ENCODE data around the gene PDGFB.
"Not testable (repeated sequence)": the region's sequence is repeated elsewhere in the genome, so short reads cannot be mapped to it uniquely, and the experiment has no call there.

Gene PDGFB

DNA sequence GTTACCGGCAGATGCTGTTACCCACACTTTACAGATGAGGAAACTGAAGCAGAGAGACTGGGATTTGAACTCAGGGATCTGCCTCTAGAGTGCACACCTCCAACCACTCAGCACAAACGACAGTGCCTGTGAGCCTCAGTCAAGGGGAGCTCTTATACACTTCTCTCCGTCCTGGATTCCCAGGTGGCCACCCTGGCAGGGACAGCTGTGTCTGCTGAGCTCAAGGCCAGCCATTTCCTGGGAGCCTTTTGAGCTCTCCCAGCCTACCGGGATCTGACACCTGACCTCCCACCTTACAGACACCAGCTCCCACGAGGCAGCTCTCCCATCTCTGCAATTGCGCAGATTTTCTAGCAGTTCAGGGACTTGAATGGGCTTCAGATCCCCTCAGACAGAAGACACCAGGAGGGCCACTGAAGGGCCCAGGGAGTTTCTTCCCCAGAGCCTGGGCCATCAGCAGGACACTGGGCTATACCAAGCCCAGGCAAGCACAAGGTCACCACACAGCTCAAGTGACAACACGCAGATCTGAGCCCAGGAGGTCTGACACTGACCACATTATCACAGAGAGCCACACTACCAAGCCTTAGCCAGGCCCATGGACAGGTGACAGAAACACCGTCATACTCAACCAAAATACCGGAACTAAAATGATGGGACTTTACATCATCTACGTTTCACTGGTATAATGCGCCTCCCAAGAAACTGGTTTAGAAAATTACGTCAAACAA, 17.1 kb downstream of the PDGFB start:
- DNase-seq (ENCODE audit: low read depth in 3 of 3), result no peak

DNA sequence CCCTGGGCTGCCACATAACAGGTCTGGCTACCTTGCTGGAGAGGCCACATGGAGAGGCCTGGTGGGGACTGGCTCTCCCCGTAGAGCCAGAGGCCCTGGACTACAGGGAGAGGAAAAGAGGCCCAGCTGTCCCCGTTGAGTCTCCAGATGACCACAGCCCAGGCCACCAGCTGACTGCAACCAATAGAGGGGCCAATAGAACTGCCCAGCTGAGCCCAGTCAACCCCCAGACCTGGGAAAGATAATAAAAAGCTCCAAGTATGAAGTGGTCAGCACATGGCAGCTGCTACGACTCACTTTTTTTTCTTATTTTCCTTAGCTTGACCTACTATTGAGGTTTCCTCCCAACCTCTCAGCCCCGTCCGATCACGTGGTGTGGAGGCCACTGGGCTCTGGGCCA, 18.4 kb downstream of the PDGFB start:
- no peak for DNase-seq (ENCODE audit: low read depth in 3 of 3)

DNA sequence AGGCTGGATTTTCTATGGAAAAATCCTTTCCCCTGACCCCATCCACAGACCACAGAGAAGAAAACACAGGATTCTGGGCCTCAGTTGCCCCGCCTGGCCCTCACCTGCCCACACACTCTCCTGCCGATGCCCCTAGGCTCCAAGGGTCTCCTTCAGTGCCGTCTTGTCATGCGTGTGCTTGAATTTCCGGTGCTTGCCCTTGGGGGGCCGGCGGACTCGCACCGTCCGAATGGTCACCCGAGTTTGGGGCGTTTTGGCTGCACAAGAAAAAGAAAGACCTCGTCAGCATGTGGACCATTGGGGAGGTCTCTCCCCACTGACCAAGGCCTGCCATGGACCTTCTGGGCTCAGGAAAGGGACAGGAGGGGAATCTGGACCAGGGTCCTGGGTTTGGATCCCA, 19.2 kb downstream of the PDGFB start:
- no peak for DNase-seq (ENCODE audit: low read depth in 3 of 3)

DNA sequence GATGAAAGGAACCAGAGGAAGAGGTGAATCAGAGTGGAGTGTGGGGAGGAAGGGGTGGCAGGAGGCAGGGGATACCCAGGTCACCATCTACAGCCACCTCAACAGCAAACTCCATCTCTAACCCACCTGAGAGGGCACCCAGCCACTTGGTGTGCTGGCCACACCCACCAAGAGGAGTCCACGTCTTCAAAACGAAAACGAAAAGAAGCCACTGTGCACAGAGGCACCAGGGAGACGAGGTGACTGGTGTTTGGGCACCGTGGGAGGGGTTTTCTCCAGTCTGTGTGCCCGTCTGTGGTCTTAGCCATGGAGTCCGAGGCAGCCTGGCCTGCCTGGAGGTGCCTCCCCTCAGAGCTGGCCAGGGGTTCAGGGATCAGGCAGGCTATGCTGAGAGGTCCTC, 20.2 kb downstream of the PDGFB start:
- no peak for DNase-seq (ENCODE audit: low read depth in 3 of 3)

DNA sequence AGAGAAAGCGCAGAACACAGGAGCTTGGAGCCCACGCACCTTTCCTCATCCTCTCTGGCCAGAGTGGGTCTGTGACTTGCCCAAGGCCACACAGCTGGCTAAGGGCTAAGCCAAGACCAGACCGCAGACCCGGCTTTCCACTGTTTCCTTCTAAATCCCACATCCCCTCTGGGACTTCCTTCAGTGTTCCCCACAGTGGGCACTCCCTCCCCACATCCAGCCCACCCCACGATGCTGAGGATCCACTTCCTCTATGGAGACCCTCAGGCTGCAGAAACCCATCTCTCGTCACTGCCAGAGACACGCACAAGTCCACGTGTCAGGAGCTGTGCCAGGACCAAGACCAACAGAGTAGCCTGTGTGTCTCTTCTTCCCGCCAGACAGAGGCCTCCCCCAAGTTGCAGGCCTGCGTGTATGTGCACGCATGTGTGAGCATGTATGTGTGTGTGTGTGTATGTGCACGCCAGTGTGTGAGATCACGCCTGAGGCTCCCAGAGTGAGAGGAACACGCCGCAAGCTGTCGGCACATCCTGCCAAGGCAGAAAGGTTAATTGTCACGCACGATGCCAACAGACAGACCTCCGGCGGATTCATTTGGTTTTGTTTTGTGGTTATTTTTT, 21.6 kb downstream of the PDGFB start:
- no peak for DNase-seq (ENCODE audit: low read depth in 3 of 3)

DNA sequence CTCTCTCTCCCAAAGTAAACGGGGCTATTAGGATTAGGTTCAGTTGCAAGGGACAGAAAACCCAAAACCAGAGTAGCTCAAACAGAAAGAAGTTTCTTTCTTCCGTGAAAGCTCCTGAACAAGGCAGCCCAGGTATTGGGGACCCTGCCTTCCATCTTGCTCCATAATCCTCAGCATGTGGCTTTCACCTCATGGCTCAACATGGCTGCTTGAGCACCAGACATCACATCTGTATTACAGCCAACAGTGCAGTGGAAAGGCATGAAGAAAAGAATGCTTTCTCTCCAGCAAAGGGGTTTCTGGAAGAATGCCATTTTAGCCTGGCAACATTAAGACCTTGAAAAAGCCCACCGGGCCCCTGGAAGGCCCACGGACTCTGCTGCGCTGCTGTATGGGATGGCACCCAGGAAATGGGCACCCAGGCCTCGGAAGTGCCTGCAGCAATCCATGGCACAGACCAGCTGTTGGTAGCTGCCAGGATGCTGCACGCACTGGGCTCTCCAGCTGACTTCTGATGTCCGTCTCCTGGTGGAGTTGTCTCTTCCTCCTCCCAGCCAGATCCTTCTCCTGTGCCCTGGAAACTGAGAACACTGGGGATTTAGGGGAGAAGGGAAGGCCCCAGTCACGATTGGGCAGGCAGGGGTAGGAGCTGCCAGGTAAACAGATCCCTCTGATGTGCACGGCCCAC, 22.6 kb downstream of the PDGFB start:
- no peak for DNase-seq (ENCODE audit: low read depth in 3 of 3)

DNA sequence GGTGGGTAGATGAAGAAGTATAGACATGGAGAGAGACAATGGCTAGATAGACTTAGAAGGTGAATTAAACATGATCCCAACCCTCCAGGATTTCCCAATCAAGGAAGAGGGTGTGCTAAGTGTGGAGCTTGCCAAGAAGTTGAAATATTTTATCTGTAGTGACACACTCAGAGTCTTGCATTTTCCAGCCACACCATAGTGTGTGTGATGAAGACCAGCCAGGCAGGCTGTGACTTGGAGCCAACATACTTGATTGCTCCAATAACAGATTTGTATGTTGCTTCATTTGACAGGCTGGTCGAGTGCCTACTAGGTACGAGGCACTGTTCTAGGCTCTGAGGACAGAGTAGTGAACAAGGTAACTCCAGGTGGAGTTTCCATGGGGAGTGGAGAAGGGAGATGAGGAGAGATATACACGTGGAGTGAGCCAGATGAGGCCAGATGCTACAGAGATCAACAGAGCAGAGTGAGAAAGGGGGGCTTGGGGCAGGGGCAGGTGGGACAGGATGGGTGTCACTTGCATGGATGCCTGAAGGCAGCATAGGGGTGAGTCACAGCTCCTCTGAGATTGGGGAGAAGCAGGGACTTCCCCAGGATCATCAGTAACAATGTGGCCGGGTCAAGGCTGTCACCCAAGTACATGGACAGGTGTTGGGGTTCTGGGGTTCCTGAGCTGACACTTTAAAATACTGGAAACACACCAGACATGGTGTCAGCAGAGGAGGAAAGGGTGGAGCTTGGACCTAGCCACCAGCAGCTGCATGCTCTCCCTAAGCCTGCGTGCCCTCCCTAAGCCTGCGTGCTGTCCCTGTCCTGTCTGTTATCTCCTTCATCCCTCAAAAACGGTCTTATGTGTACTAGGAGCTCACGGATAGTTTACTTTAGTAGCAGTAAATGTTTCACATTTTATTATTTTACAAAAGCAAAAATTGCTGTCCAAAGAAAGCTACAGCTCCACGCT, 23.6 kb downstream of the PDGFB start:
- no peak for DNase-seq (ENCODE audit: low read depth in 3 of 3)

DNA sequence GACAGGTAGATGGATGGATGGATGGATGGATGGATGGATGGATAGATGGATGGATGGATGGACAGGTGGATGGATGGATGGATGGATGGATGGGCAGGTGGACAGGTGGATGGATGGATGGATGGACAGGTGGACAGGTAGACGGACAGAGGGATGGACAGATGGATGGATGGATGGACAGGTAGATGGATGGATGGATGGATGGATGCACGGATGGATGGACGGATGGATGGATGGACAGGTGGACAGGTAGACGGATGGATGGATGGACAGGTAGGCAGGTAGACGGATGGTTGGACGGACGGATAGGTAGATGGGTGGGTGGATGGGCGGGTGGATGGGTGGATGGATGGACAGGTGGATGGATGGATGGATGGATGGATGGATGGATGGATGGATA, 24.3 kb downstream of the PDGFB start:
- DNase-seq (ENCODE audit: low read depth in 3 of 3), result no peak

DNA sequence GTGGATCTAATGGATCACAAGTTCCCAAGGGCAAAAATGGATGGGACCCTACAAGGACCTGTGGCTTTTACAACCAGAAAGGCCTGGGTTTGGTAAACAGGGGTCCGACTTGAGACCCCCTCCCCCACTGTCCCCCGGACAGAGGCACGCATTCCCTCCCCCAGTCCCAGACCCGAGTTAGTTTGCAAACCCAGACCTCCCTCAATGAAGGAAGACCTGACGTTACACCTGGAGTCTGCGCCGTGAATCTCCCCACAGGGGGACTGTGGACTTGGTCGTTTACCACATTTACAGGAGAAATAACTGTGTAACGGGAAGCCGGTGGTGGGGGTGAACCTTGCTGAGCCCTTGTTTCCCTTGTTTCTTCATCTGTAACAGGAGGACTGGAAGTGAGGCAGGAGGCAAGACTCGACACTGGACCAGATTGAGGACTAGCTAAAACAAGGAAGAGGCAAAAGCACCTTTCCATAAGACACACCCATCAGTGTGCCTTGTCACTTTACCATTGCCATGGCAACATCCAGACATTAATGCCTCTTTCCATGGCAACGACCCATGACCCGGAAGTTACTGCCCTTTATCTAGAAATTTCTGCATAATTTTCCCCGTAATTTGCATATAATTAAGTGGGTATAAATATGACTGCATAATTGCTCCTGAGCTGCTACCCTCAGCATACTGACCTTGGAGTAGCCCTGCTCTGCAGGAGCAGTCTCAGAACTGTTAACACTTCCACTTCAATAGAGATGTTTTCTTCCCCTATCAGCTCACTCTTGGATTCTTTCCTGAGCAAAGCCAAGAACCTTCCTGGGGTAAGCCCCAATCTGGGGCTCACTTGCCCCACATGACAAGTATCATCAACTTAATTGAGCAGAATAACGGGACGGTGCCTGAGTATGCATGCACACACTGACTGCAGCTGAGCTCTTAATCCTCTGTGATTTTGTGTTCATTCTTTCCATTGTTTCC, 25.4 kb downstream of the PDGFB start:
- no peak for DNase-seq (ENCODE audit: low read depth in 3 of 3)

DNA sequence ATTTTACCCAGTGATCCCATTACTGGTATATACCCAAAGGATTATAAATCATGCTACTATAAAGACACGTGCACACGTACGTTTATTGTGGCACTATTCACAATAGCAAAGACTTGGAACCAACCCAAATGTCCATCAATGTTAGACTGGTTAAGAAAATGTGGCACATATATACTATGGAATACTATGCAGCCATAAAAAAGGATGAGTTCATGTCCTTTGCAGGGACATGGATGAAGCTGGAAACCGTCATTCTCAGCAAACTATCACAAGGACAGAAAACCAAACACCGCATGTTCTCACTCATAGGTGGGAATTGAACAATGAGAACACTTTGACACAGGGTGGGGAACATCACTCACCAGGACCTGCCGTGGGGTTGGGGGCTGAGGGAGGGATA, 26.4 kb downstream of the PDGFB start:
- not testable (repeated sequence) for DNase-seq (ENCODE audit: low read depth in 3 of 3)

DNA sequence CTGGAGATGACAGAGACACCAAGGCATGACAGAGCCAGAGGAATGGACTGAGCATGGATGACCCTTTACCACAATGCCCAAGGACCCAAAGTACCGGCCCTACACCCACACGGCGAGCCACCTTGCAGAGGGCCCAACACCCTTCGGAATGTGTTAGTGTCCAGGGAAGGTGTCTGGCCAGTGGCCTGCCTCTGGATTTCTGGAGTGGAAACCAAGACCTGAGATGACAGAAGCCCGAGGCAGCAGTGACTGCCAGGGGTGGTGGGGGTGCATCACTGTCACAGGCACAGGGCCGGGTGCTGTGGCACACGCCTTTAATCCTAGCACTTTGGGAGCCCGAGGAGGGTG, 28.7 kb downstream of the PDGFB start:
- DNase-seq (ENCODE audit: low read depth in 3 of 3), result no peak

DNA sequence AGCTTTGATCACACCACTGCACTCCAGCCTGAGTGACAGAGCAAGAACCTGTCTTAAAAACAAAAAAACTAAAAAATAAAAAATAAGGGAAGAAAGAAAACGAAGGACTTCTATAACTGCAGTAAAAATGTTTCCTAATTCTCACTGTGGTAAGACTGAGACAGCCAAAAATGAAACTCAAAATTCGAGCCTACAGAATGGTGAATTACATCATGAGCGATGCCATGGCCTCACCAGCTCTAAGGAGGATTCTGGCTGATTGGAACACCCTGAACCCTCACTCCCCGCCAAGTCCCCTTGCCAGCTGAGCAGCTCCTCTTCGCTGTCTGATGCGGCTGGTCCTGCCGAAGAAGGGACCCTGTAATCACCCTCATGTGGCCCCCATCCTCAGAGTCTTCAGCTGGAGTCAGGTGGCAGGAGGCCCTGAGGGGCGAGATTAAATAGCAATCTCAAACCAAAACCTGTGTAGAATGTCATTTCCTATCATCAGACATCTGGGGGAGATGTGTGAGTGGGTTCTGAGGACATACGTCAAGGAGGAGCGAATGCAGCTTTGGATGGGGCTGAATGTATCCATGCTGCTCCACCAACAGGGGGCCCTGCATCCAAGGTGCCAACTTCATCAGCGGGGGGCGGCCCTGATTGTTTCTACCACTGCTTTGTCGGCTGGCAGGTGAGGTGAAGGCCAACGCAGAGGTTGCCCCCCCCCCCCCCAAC, 29.2 kb downstream of the PDGFB start:
- no peak for DNase-seq (ENCODE audit: low read depth in 3 of 3)

DNA sequence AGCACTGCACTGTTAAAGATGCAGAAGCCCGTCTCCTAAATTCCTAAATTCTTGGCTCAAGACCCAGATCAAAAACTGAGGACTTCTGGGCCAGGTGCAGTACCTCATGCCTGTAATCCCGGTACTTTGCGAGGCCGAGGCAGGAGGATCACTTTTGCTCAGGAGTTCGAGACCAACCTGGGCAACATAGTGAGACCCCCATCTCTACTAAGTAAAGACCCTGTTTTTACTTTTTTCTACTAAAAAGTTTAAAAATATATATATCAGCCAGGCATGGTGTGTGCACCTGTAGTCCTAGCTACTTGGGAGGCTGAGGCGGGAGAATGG, 29.7 kb downstream of the PDGFB start:
- no peak for DNase-seq (ENCODE audit: low read depth in 3 of 3)

DNA sequence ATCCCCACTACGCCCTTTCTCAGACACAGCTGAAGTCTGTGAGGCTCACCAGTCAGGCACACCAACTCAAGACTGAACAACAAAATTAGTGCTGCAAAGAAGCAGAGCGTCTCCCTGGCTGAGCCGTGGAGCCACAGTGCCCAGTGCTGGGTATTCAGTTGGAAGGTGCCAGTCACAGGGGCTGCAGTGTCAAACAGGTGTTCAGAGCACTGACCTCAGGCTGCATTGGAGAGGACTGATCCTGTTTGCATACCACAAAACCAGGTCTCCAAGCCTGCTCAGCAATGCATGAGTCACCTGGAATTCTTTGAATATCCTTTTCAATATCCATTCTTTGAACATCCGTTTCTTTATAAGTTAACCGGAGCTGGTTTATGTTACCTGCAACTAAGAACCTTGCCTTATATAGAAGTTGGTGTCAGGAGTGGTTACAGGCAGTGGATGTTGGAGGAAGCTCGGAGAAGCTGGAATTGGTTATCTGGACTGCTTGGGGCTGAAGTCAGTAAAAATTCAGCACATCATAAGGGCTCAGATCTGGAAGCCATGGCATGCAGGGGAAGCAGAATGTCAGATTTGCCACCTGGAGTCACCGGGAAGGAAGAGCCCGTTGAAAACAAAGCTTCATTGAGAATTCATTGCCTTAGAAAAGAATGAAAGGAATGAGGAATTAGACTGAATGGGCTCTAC, 30.3 kb downstream of the PDGFB start:
- no peak for DNase-seq (ENCODE audit: low read depth in 3 of 3)

DNA sequence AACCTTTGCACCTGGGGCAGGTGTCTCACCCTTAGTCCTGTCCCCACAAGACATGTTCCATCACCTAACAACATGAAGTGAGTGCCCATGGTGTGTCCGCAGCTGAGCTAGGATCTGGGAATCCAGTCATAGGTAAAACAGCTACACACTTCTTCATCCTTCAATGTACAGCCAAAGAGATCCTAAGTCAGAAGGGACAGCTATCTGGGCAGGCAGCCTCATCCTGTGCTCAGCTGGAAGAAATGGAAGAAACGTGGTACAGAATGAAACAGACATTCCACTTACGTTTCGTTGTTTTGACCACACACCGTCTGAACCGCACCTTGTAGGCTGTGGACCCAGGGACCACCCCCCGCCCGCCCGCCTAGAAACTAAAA, 30.8 kb downstream of the PDGFB start:
- no peak for DNase-seq (ENCODE audit: low read depth in 3 of 3)

DNA sequence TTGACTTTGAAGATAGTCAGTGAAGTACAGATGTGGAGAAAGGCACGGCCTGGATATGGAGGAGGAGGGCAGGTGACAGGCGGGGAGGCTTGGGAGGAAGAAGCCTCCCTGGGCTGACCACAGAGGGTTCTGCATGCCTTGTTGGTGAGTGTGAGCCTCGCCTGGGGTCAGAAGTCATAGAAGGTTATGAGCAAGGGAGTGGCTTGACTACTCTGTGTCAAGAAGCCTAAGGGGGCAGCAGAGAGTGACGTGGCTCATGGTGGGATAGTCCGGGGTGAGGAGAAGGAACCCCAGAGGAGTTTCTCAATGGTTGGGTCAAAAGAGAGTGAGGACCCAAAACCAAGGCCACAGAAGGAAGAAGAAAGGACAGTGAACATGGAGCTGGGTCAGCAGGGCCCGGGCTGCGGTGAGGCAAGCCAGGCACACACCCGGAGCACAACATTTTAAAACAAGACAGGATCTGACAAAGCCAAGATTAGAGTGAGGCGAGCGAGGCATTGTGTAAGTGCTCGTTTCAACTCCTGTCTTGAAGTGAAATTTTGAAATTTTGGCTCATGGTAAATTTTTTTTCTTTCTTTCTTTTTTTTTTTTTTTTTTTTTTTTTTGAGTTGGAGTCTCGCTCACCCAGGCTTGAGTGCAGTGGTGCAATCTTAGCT, 31.9 kb downstream of the PDGFB start:
- DNase-seq (ENCODE audit: low read depth in 3 of 3), result no peak

DNA sequence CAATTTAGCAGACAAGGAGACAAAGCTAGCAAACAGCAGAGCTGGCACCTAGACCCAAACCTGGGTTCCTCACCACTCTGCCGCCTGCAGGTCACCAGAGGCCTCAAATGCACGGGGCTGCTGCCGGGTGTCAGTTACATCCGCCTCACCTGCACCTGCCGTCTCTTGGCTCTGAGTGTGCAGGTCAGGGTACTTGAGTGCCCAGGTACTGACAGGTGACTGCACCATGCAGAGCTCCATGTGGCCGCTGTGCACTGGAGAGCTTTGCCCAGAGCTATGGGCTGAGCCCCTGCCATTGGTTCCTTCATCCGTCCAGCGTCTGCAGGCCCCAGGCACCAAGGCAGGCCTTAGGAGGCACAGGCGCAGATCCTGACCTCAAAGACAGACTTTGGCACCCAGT, 35.0 kb downstream of the PDGFB start:
- DNase-seq (ENCODE audit: low read depth in 3 of 3), result no peak

DNA sequence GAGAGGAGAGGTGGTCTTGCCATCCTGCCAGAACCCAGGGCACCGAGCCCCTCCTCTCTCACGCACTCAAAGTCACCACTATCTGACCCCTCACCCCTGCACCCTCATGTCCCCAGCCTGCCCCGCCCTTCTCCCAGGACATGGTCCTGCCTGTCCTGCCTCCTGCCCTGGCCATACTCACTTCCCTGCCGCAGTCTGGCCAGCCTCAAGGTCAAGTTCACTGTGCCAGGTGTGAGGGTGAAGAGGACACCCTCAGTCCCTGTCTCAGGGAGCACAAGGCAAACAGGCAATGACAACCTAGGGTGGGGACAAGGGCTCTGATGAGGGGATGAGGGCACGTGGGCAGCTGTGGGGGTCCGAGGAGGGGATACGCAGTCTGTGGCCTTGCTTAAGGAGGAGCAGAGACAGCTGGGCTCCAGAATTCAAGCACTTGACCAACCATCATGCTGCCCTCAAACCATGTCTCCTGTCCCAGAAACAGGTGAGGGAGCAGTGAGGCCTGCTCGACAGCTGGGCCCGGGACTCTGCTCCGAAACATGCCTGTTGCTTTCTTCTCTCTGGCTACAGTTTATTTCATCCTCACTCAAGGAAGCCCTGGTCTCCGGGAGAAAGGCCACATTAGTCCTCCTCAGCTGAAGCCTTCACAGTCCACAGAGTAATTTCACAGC, 36.6 kb downstream of the PDGFB start:
- DNase-seq (ENCODE audit: low read depth in 3 of 3), result no peak
